Measurements from ENCODE around the gene ATXN1.

The ATXN1 gene

DNA sequence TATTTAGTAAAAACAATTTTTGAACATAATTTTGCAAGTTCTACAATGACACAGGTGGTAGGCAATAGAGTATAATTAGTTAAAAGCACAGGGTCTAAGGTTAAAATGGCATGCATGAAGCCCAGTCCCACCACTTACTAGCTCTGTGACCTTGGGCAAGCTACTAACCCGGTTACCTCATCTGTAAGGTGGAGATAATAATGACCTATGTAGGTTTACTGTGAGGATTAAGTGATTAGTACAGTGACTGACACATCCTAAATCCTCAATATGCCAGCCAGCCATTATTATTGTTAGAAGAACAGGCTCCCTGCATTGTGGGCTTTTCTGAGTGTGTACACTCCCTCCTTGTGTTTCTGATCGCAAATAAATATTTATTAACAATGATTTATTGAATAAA, 26.2 kb downstream of the ATXN1 start:
- TF ChIP-seq, protein P1, sequence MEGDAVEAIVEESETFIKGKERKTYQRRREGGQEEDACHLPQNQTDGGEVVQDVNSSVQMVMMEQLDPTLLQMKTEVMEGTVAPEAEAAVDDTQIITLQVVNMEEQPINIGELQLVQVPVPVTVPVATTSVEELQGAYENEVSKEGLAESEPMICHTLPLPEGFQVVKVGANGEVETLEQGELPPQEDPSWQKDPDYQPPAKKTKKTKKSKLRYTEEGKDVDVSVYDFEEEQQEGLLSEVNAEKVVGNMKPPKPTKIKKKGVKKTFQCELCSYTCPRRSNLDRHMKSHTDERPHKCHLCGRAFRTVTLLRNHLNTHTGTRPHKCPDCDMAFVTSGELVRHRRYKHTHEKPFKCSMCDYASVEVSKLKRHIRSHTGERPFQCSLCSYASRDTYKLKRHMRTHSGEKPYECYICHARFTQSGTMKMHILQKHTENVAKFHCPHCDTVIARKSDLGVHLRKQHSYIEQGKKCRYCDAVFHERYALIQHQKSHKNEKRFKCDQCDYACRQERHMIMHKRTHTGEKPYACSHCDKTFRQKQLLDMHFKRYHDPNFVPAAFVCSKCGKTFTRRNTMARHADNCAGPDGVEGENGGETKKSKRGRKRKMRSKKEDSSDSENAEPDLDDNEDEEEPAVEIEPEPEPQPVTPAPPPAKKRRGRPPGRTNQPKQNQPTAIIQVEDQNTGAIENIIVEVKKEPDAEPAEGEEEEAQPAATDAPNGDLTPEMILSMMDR (IDR thresholded peaks at IDR 0.05), result no peak

DNA sequence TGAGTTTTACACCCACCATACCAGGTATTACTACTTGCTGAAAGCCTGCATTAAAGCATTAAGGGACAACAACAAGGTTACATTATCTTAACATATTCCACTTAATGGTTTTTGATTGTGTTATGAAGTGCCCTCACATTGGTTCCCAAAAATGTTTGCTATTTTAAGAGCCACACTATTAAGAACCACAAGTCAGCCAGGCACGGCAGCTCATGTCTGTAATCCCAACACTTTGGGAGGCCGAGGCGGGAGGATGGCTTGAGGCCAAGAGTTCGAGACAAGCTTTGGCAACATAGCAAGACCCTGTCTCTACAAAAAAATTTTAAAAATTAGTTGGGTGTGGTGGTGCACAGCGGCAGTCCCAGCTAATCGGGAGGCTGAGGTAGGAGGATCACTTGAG, 28.2 kb downstream of the ATXN1 start:
- TF ChIP-seq, protein P1 (IDR thresholded peaks at IDR 0.05), result no peak

DNA sequence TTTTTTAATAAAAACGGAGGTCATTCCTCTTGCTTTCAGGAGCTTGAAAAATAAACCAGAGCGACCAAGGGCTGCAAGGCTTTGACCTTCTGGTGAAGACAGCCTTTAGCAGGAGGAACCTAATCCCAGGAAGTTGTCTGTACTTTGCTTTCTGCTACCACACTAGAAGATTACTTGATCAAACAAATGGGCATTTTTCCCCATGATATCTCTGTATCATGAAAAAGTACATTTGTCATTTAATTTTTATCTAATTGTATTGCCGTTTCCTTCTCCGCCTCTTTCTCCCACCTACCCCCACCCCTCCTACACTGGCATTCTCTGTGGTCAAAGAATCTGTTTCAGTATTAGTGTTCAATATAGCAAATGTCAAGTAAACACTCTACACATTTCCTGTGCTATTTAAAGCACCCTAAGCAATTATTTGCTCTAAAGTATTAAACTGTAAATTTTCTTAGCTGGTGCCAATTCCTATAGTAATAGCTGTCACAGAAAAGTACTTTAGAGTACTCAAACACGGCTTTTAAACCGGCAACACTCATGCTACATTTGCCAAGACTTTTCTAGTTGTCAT, 29.7 kb downstream of the ATXN1 start:
- TF ChIP-seq, protein P1 (IDR thresholded peaks at IDR 0.05), result no peak

DNA sequence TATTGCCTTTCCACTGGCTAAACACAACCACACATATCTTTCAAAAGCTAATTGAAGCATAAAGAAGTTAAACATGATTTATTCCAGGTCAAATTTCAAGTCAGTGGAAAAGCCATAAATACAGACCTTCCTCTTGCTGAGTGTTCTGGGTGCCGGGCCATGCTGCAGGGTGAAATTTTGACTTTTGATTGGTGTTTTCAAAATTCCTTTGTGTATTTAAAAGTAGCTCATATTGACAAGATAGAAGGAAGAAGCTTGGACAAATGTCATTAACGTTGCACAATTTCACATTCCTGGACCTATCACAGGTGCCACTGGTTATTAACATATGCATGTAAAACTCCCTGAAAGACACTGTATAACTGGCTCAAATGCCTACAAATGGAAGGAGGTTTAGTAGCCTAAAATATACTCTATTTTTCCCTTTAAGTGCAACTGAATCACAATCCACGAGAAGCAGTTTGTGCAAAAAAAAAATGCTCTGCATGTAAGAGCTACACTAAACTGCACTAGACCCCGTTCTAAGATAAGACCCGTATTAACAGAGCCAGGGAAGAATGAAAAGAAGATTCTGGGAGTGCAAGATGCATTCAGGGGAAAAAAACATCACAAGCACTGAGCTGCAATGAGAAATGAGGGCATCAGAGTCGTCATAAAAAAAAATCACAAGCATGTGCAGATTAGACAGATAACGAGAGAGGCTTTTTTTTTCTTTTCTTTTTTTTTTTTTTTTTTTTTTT, 30.4 kb downstream of the ATXN1 start:
- TF ChIP-seq, protein P1 (IDR thresholded peaks at IDR 0.05), result no peak

DNA sequence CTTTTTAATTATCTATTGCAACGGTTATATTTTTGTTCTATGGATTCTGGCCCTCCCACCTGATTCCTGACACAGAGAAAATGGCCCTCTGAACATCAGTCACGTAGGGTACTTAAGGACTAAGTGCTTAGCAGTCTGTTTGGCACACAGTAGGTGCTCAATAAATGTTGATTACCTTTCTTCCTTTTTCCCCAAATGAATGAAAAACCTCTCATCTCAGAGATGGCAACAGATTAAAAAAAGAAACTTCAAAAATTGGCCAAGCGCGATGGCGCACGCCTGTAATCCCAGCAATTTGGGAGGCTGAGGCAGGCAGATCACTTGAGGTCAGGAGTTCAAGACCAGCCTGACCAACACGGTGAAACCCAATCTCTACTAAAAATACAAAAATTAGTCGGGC, 31.5 kb downstream of the ATXN1 start:
- TF ChIP-seq, protein P1 (IDR thresholded peaks at IDR 0.05), result no peak

DNA sequence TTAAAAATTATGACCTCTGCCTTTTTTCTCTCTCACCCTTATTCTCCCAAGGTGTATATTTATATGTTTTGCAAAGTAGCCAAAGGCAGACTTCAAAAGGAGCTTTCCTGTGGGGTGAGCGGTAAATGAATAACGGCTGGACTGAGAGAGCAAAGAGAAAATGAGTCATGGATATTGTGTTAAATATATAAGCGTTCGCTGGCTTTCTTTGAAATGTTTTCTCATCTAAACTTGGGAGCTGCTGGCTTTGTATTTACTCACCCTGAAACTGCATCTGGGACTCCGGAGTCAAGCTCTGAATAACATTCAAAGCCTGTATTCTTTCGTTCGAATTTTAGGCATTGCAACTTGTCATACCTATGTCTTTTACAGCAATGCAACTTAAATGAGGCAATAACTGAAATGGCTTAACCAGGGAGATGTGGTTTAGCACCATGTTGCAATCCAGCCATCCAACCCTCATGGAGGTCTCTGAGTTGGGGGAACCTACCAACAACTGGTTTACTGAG, 32.0 kb downstream of the ATXN1 start:
- TF ChIP-seq, protein P1 (IDR thresholded peaks at IDR 0.05), result no peak

DNA sequence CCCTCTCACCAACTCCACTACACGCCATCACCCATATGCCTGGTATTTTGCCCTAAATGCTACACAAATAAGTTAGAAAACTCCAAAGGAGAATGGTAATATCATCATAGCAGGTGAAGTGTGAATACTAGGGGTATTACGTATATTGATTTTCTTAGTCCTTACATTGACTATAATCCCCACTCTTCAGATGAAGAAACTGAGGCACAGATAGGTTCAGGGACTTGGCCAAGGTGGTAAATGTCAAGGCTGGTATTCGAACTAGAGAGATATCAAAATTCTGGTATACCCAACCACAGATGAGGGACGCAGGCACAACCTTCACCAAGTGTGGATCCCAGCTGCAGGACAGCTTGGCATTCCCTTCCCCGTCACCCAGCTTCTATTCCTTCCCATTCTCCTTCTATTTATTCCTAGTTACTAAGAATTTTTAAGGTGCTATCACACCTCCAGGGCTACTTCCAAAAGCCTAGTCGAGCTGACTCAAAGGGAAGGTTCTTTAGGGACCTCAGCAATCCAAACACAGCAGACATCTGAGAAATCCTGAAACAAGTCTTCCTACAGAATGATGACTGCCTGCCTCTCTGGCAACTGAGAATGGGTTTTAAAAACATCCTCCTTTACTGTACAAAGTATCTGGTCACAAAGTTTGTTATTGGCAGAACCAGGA, 32.6 kb downstream of the ATXN1 start:
- TF ChIP-seq, protein P1 (IDR thresholded peaks at IDR 0.05), result no peak
